ENCODE measurements around the gene DOK7. TPM values are rescaled to one million over a fixed set of nuclear protein-coding genes. Genes with fewer than 3 reads are reported as not detected.

DOK7 gene
- total RNA-seq, 1 experiment from 2014 or later = 7.6 TPM

- Histone ChIP-seq H3K4me3 (no peak overlapping the region), H3K4me2 (no peak overlapping the region), H3K27ac (no peak overlapping the region), H4K20me1 (ENCODE audit: insufficient read depth) (no peaks in the 10 kb centered on the region), H3K9me3 (ENCODE audit: insufficient read depth, low read depth) (no peaks in the 10 kb centered on the region), H3K4me1 (replicated peaks; ENCODE audit: insufficient read depth) (peaks cover 20% of the 10 kb centered on the region), H3K36me3 (ENCODE audit: low read depth) (no peaks in the 10 kb centered on the region), H3K79me2 (ENCODE audit: low read depth) (no peaks in the 10 kb centered on the region), H3K9me2 (ENCODE audit: insufficient read depth) (no peaks in the 10 kb centered on the region), H3K27me3 (ENCODE audit: insufficient read depth, low read depth) (no peaks in the 10 kb centered on the region), H3F3A (ENCODE audit: insufficient read depth, low read depth) (peaks cover 14% of the 10 kb centered on the region; the same call in 1 of the 2 replicates), H2AFZ (no peak overlapping the region)
- DNase-seq = no peak
- TF ChIP-seq, protein P1, sequence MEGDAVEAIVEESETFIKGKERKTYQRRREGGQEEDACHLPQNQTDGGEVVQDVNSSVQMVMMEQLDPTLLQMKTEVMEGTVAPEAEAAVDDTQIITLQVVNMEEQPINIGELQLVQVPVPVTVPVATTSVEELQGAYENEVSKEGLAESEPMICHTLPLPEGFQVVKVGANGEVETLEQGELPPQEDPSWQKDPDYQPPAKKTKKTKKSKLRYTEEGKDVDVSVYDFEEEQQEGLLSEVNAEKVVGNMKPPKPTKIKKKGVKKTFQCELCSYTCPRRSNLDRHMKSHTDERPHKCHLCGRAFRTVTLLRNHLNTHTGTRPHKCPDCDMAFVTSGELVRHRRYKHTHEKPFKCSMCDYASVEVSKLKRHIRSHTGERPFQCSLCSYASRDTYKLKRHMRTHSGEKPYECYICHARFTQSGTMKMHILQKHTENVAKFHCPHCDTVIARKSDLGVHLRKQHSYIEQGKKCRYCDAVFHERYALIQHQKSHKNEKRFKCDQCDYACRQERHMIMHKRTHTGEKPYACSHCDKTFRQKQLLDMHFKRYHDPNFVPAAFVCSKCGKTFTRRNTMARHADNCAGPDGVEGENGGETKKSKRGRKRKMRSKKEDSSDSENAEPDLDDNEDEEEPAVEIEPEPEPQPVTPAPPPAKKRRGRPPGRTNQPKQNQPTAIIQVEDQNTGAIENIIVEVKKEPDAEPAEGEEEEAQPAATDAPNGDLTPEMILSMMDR (conservative IDR thresholded peaks at IDR 0.05) = no peak
- no peak for TF ChIP-seq EZH2 (IDR thresholded peaks at IDR 0.05; ENCODE audit: low read depth)
- intact Hi-C loops (cut with micrococcal nuclease; ENCODE audit: unreplicated experiment) = loop anchor here (2.0 to 10.0 kb wide), 3 partner anchors 37 to 290 kb away; partner anchors contain the start of gene RGS12
- CTCF ChIA-PET = interaction anchor here (0.6 kb wide), 1 partner anchor 472 kb away, joined by 3 read pairs; no protein-coding TSS in a partner anchor
- POLR2A ChIA-PET (ENCODE audit: unreplicated experiment) = no interaction called here
- no TSS peak for BruUV-seq (replicated peaks)
Observed at GRCh38 chr4:3481783-3482393, 18.8 kb downstream of the DOK7 start.

- no TSS peak for BruUV-seq (replicated peaks)
- no peak for DNase-seq
- no peak for TF ChIP-seq EZH2 (IDR thresholded peaks at IDR 0.05; ENCODE audit: low read depth)
- TF ChIP-seq, protein P1 (conservative IDR thresholded peaks at IDR 0.05) = no peak
- intact Hi-C loops (cut with micrococcal nuclease; ENCODE audit: unreplicated experiment) = loop anchor here (5.0 to 10.0 kb wide), 2 partner anchors 188 to 290 kb away; partner anchors contain the start of gene RGS12
- peaks cover 20% of the 10 kb centered on the region for H3K4me1 ChIP-seq (replicated peaks; ENCODE audit: insufficient read depth)
- no peak overlapping the region for H3K4me2 ChIP-seq
- peaks cover 14% of the 10 kb centered on the region; the same call in 1 of the 2 replicates for H3F3A ChIP-seq (ENCODE audit: insufficient read depth, low read depth)
- no peaks in the 10 kb centered on the region for H4K20me1 ChIP-seq (ENCODE audit: insufficient read depth)
- H3K36me3 ChIP-seq (ENCODE audit: low read depth) = no peaks in the 10 kb centered on the region
- CTCF ChIA-PET = no interaction called here
- H3K9me2 ChIP-seq (ENCODE audit: insufficient read depth) = no peaks in the 10 kb centered on the region
- no peaks in the 10 kb centered on the region for H3K27me3 ChIP-seq (ENCODE audit: insufficient read depth, low read depth)
- no peak overlapping the region for H3K27ac ChIP-seq
- no peaks in the 10 kb centered on the region for H3K79me2 ChIP-seq (ENCODE audit: low read depth)
- POLR2A ChIA-PET (ENCODE audit: unreplicated experiment) = no interaction called here
- H2AFZ ChIP-seq = no peak overlapping the region
- H3K9me3 ChIP-seq (ENCODE audit: insufficient read depth, low read depth) = no peaks in the 10 kb centered on the region
- H3K4me3 ChIP-seq = no peak overlapping the region
Observed at GRCh38 chr4:3482707-3483106, 19.6 kb downstream of the DOK7 start.

GRCh38 chr4:3483471-3483921 lies 20.4 kb downstream of the DOK7 start:
- Histone ChIP-seq H3K4me1 (replicated peaks; ENCODE audit: insufficient read depth) (peaks cover 20% of the 10 kb centered on the region), H3K36me3 (ENCODE audit: low read depth) (no peaks in the 10 kb centered on the region), H3K79me2 (ENCODE audit: low read depth) (no peaks in the 10 kb centered on the region), H4K20me1 (ENCODE audit: insufficient read depth) (no peaks in the 10 kb centered on the region), H3K9me3 (ENCODE audit: insufficient read depth, low read depth) (no peaks in the 10 kb centered on the region), H2AFZ (no peak overlapping the region), H3K9me2 (ENCODE audit: insufficient read depth) (no peaks in the 10 kb centered on the region), H3K4me3 (no peak overlapping the region; the same call in 1 of the 2 replicates), H3K27me3 (ENCODE audit: insufficient read depth, low read depth) (no peaks in the 10 kb centered on the region), H3K4me2 (peak overlapping the region; percentile 88), H3F3A (ENCODE audit: insufficient read depth, low read depth) (peaks cover 14% of the 10 kb centered on the region; the same call in 1 of the 2 replicates), H3K27ac (peak overlapping the region; percentile 82)
- POLR2A ChIA-PET (ENCODE audit: unreplicated experiment) = no interaction called here
- TF ChIP-seq, protein P1 (conservative IDR thresholded peaks at IDR 0.05) = no peak
- TF ChIP-seq EZH2 (IDR thresholded peaks at IDR 0.05; ENCODE audit: low read depth) = no peak
- intact Hi-C loops (cut with micrococcal nuclease; ENCODE audit: unreplicated experiment) = loop anchor here (5.0 to 10.0 kb wide), 2 partner anchors 189 to 291 kb away; partner anchors contain the start of gene RGS12
- BruUV-seq (replicated peaks) = no TSS peak
- DNase-seq = no peak
- CTCF ChIA-PET = interaction anchor here (0.6 kb wide), 1 partner anchor 374 kb away, joined by 3 read pairs; no protein-coding TSS in a partner anchor

Data from PC-9 (cell line).